ENCODE measurements around the gene ATG16L2. TPM values are rescaled to one million over a fixed set of nuclear protein-coding genes. Genes with fewer than 3 reads are reported as not detected.

ATG16L2 gene
- total RNA-seq, 1 donor from 2014 or later = 71.1 TPM

- Mint-ChIP-seq H3K9me3 (no peaks in the 10 kb centered on the region), H3K27me3 (ENCODE audit: insufficient read depth) (peaks cover 7% of the 10 kb centered on the region)
These were observed 38.7 kb upstream of the ATG16L2 start for GRCh38 chr11:72775288-72776110.

GRCh38 chr11:72776117-72776843 lies 37.9 kb upstream of the ATG16L2 start:
- Mint-ChIP-seq H3K4me3 (no peak overlapping the region), H3K27ac (no peak overlapping the region), H3K9me3 (no peaks in the 10 kb centered on the region), H3K4me1 (ENCODE audit: low read depth) (peaks cover 16% of the 10 kb centered on the region), H3K27me3 (ENCODE audit: insufficient read depth) (peaks cover 3% of the 10 kb centered on the region), H3K36me3 (ENCODE audit: low read depth) (peaks cover 8% of the 10 kb centered on the region)
- intact Hi-C loops (cut with micrococcal nuclease) = no loop called here
- no peak for DNase-seq (ENCODE audit: low spot score)

More at GRCh38 chr11:72775288-72776110, 38.7 kb upstream of the ATG16L2 start:
- Mint-ChIP-seq H3K36me3 (ENCODE audit: low read depth) (peaks cover 8% of the 10 kb centered on the region), H3K4me1 (ENCODE audit: low read depth) (peaks cover 16% of the 10 kb centered on the region), H3K27ac (no peak overlapping the region), H3K4me3 (no peak overlapping the region)
- DNase-seq (ENCODE audit: low spot score) = no peak
- intact Hi-C loops (cut with micrococcal nuclease) = no loop called here

- intact Hi-C loops (cut with micrococcal nuclease) = no loop called here
- Mint-ChIP-seq H3K4me3 (no peak overlapping the region), H3K36me3 (ENCODE audit: low read depth) (peaks cover 8% of the 10 kb centered on the region), H3K27me3 (ENCODE audit: insufficient read depth) (peaks cover 3% of the 10 kb centered on the region), H3K4me1 (ENCODE audit: low read depth) (peaks cover 19% of the 10 kb centered on the region), H3K27ac (no peak overlapping the region), H3K9me3 (no peaks in the 10 kb centered on the region)
- DNase-seq (ENCODE audit: low spot score) = no peak
These were observed 37.1 kb upstream of the ATG16L2 start for GRCh38 chr11:72776844-72777754.

- H3K4me1 Mint-ChIP-seq (ENCODE audit: low read depth) = peaks cover 27% of the 10 kb centered on the region
- DNase-seq (ENCODE audit: low spot score) = no peak
- H3K27ac Mint-ChIP-seq = no peak overlapping the region
- intact Hi-C loops (cut with micrococcal nuclease) = no loop called here
- H3K9me3 Mint-ChIP-seq = no peaks in the 10 kb centered on the region
- H3K4me3 Mint-ChIP-seq = no peak overlapping the region
- peaks cover 3% of the 10 kb centered on the region for H3K27me3 Mint-ChIP-seq (ENCODE audit: insufficient read depth)
- H3K36me3 Mint-ChIP-seq (ENCODE audit: low read depth) = peaks cover 6% of the 10 kb centered on the region
These were observed 36.4 kb upstream of the ATG16L2 start for GRCh38 chr11:72777755-72778278.

- no peaks in the 10 kb centered on the region for H3K9me3 Mint-ChIP-seq
- H3K27me3 Mint-ChIP-seq (ENCODE audit: insufficient read depth) = peaks cover 3% of the 10 kb centered on the region
- H3K4me1 Mint-ChIP-seq (ENCODE audit: low read depth) = peaks cover 27% of the 10 kb centered on the region
- no peak overlapping the region for H3K27ac Mint-ChIP-seq
- intact Hi-C loops (cut with micrococcal nuclease) = no loop called here
- H3K4me3 Mint-ChIP-seq = peak overlapping the region; percentile 79
- DNase-seq (ENCODE audit: low spot score) = no peak
- H3K36me3 Mint-ChIP-seq (ENCODE audit: low read depth) = peaks cover 6% of the 10 kb centered on the region
These were observed 35.4 kb upstream of the ATG16L2 start for GRCh38 chr11:72778535-72779494.

- Mint-ChIP-seq H3K4me3 (peak overlapping the region; percentile 79), H3K36me3 (ENCODE audit: low read depth) (peaks cover 6% of the 10 kb centered on the region), H3K9me3 (no peaks in the 10 kb centered on the region), H3K4me1 (ENCODE audit: low read depth) (peaks cover 27% of the 10 kb centered on the region), H3K27me3 (ENCODE audit: insufficient read depth) (peaks cover 3% of the 10 kb centered on the region), H3K27ac (peak overlapping the region; percentile 56)
- intact Hi-C loops (cut with micrococcal nuclease) = no loop called here
- DNase-seq (ENCODE audit: low spot score) = no peak
These were observed 34.6 kb upstream of the ATG16L2 start for GRCh38 chr11:72779495-72780128.

- Mint-ChIP-seq H3K27me3 (ENCODE audit: insufficient read depth) (peaks cover 3% of the 10 kb centered on the region), H3K36me3 (ENCODE audit: low read depth) (peaks cover 6% of the 10 kb centered on the region), H3K4me3 (peak overlapping the region; percentile 79)
These were observed 33.7 kb upstream of the ATG16L2 start for GRCh38 chr11:72780296-72781062.

GRCh38 chr11:72781063-72781312 lies 33.2 kb upstream of the ATG16L2 start:
- peaks cover 3% of the 10 kb centered on the region for H3K27me3 Mint-ChIP-seq (ENCODE audit: insufficient read depth)
- H3K27ac Mint-ChIP-seq = no peak overlapping the region
- no peak for DNase-seq (ENCODE audit: low spot score)
- no peaks in the 10 kb centered on the region for H3K9me3 Mint-ChIP-seq
- peak overlapping the region; percentile 79 for H3K4me3 Mint-ChIP-seq
- H3K36me3 Mint-ChIP-seq (ENCODE audit: low read depth) = peaks cover 6% of the 10 kb centered on the region
- peaks cover 27% of the 10 kb centered on the region for H3K4me1 Mint-ChIP-seq (ENCODE audit: low read depth)
- intact Hi-C loops (cut with micrococcal nuclease) = loop anchor here (1.0 kb wide), 1 partner anchor 32 kb away; no protein-coding TSS in a partner anchor

More at GRCh38 chr11:72780296-72781062, 33.7 kb upstream of the ATG16L2 start:
- peaks cover 27% of the 10 kb centered on the region for H3K4me1 Mint-ChIP-seq (ENCODE audit: low read depth)
- intact Hi-C loops (cut with micrococcal nuclease) = loop anchor here (1.0 kb wide), 1 partner anchor 33 kb away; no protein-coding TSS in a partner anchor
- H3K9me3 Mint-ChIP-seq = no peaks in the 10 kb centered on the region
- no peak overlapping the region for H3K27ac Mint-ChIP-seq
- DNase-seq (ENCODE audit: low spot score) = no peak

GRCh38 chr11:72781313-72782080 lies 32.7 kb upstream of the ATG16L2 start:
- Mint-ChIP-seq H3K27me3 (ENCODE audit: insufficient read depth) (peaks cover 3% of the 10 kb centered on the region), H3K4me3 (peak overlapping the region; percentile 80), H3K36me3 (ENCODE audit: low read depth) (peaks cover 6% of the 10 kb centered on the region), H3K9me3 (no peaks in the 10 kb centered on the region), H3K4me1 (ENCODE audit: low read depth) (peaks cover 25% of the 10 kb centered on the region), H3K27ac (peak overlapping the region; percentile 64)
- intact Hi-C loops (cut with micrococcal nuclease) = loop anchor here (1.0 kb wide), 2 partner anchors 12 to 32 kb away; no protein-coding TSS in a partner anchor
- DNase-seq (ENCODE audit: low spot score) = peak; percentile 50
